H9 (cell line): ENCODE data around the gene DGCR2. TPM values are rescaled to one million over a fixed set of nuclear protein-coding genes. Genes with fewer than 3 reads are reported as not detected.

ENCODE experiments used
- DNase-seq: peaks from one replicate; pipeline ENCODE4 v3.0.0-alpha.2; 2017
- H2AFZ ChIP-seq: one replicate; pipeline ENCODE4 v1.6.1; 2013; ENCODE audit warnings: mild to moderate bottlenecking, low read length, control low read depth, moderate library complexity
- H2AK5ac ChIP-seq: 2 replicates; pipeline ENCODE4 v1.6.1; 2013; ENCODE audit warnings: low read length, control low read depth, mixed read lengths; ENCODE audit not compliant: insufficient read length
- H2BK120ac ChIP-seq: one replicate; pipeline ENCODE4 v1.6.1; 2013; ENCODE audit warnings: low read depth, mild to moderate bottlenecking, low read length, control low read depth, inconsistent platforms; ENCODE audit not compliant: poor library complexity, severe bottlenecking
- H2BK12ac ChIP-seq: 2 replicates; pipeline ENCODE4 v1.6.1; 2013; ENCODE audit warnings: low read length, control low read depth, mixed read lengths, low read depth; ENCODE audit not compliant: insufficient read length
- H2BK15ac ChIP-seq: 2 replicates; pipeline ENCODE4 v1.6.1; 2013; ENCODE audit warnings: low read depth, low read length, control low read depth
- H2BK20ac ChIP-seq: one replicate; pipeline ENCODE4 v1.6.1; 2013; ENCODE audit warnings: low read depth, mild to moderate bottlenecking, low read length, control low read depth, inconsistent platforms; ENCODE audit not compliant: poor library complexity, severe bottlenecking
- H2BK5ac ChIP-seq: 2 replicates; pipeline ENCODE4 v1.6.1; 2013; ENCODE audit warnings: low read length, control low read depth, mixed read lengths; ENCODE audit not compliant: insufficient read length
- H3K14ac ChIP-seq: 2 replicates; pipeline ENCODE4 v1.6.1; 2013; ENCODE audit warnings: low read length, control low read depth; ENCODE audit not compliant: insufficient read depth
- H3K18ac ChIP-seq: 2 replicates; pipeline ENCODE4 v1.6.1; 2013; ENCODE audit warnings: low read depth, mild to moderate bottlenecking, mixed read lengths, low read length, control low read depth; ENCODE audit not compliant: insufficient read length
- H3K23ac ChIP-seq: 2 replicates; pipeline ENCODE4 v1.6.1; 2013; ENCODE audit warnings: low read length, control low read depth, mixed read lengths, low read depth; ENCODE audit not compliant: insufficient read length
- H3K23me2 ChIP-seq: 2 replicates; pipeline ENCODE4 v1.6.1; 2013; ENCODE audit warnings: low read depth, mild to moderate bottlenecking, mixed read lengths, low read length, control low read depth; ENCODE audit not compliant: insufficient read length, poor library complexity, severe bottlenecking
- H3K27ac ChIP-seq: 2 replicates; pipeline ENCODE4 v1.5.1; 2013; ENCODE audit warnings: low read length, control low read depth, mixed read lengths, low read depth; ENCODE audit not compliant: insufficient read length
- H3K27me3 ChIP-seq: 2 replicates; pipeline ENCODE4 v1.6.1; 2013; ENCODE audit warnings: low read length, control low read depth, inconsistent platforms; ENCODE audit not compliant: insufficient read depth
- H3K4ac ChIP-seq: 2 replicates; pipeline ENCODE4 v1.6.1; 2013; ENCODE audit warnings: low read depth, mild to moderate bottlenecking, control low read depth, inconsistent platforms, low read length, moderate library complexity
- H3K4me1 ChIP-seq: 2 replicates; pipeline ENCODE4 v1.6.1; 2013; ENCODE audit warnings: low read length, control low read depth, inconsistent platforms; ENCODE audit not compliant: insufficient read depth
- H3K4me2 ChIP-seq: 2 replicates; pipeline ENCODE4 v1.6.1; 2013; ENCODE audit warnings: low read length, control low read depth, mixed read lengths; ENCODE audit not compliant: insufficient read length, insufficient read depth
- H3K56ac ChIP-seq: 2 replicates; pipeline ENCODE4 v1.6.1; 2013; ENCODE audit warnings: low read depth, mild to moderate bottlenecking, mixed read lengths, low read length, control low read depth; ENCODE audit not compliant: insufficient read length
- H3K79me1 ChIP-seq: 2 replicates; pipeline ENCODE4 v1.6.1; 2013; ENCODE audit warnings: low read depth, mild to moderate bottlenecking, moderate library complexity, low read length, control low read depth, inconsistent platforms; ENCODE audit not compliant: insufficient read depth, poor library complexity, severe bottlenecking
- H3K79me2 ChIP-seq: 2 replicates; pipeline ENCODE4 v1.6.1; 2013; ENCODE audit warnings: low read length, control low read depth, inconsistent platforms; ENCODE audit not compliant: insufficient read depth
- H3K9ac ChIP-seq: 2 replicates; pipeline ENCODE4 v1.6.1; 2013; ENCODE audit warnings: low read length, control low read depth, mixed read lengths; ENCODE audit not compliant: insufficient read length; ENCODE audit errors: extremely low read depth
- H3K9me3 ChIP-seq: one replicate; pipeline ENCODE4 v1.6.1; 2013; ENCODE audit warnings: low read depth, low read length, inconsistent platforms; ENCODE audit not compliant: control insufficient read depth
- H3T11ph ChIP-seq: one replicate; pipeline ENCODE4 v1.6.1; 2013; ENCODE audit warnings: mild to moderate bottlenecking, low read length, control low read depth, inconsistent platforms
- H4K20me1 ChIP-seq: one replicate; pipeline ENCODE4 v1.6.1; 2013; ENCODE audit not compliant: control insufficient read depth, insufficient read length, insufficient read depth
- H4K5ac ChIP-seq: 2 replicates; pipeline ENCODE4 v1.6.1; 2013; ENCODE audit warnings: low read depth, mild to moderate bottlenecking, mixed read lengths, low read length, control low read depth; ENCODE audit not compliant: insufficient read length
- H4K8ac ChIP-seq: replicated peaks from 2 replicates; pipeline ENCODE4 v1.6.1; 2013; ENCODE audit warnings: low read length, control low read depth, mixed read lengths, low read depth; ENCODE audit not compliant: insufficient read length
- H4K91ac ChIP-seq: 2 replicates; pipeline ENCODE4 v1.6.1; 2013; ENCODE audit warnings: low read depth, mild to moderate bottlenecking, moderate library complexity, mixed read lengths, low read length, control low read depth; ENCODE audit not compliant: insufficient read length
- H3K27ac Mint-ChIP-seq, 3 experiments: 2 replicates in 2 of 3; 3 replicates in 1 of 3; pipeline ENCODE4 v1.8.0; 2020 to 2021; ENCODE audit warnings: mixed read lengths in 3 of 3, mild to moderate bottlenecking in 1 of 3, moderate library complexity in 1 of 3
- H3K27me3 Mint-ChIP-seq: 2 replicates; pipeline ENCODE4 v1.8.0; 2021; ENCODE audit warnings: low read depth, mild to moderate bottlenecking, moderate library complexity, mixed read lengths
- H3K36me3 Mint-ChIP-seq, 3 experiments: 2 replicates in 2 of 3; 3 replicates in 1 of 3; pipeline ENCODE4 v1.8.0; 2020 to 2021; ENCODE audit warnings: low read depth in 3 of 3, mixed read lengths in 3 of 3; ENCODE audit not compliant: insufficient read depth in 1 of 3
- H3K4me1 Mint-ChIP-seq, 2 experiments: 2 replicates each; pipeline ENCODE4 v1.8.0; 2020; ENCODE audit warnings: mixed read lengths in 2 of 2
- H3K4me3 Mint-ChIP-seq, 2 experiments: 2 replicates in 1 of 2; 3 replicates in 1 of 2; pipeline ENCODE4 v1.8.0; 2020 to 2021; ENCODE audit warnings: mild to moderate bottlenecking in 2 of 2, mixed read lengths in 2 of 2, moderate library complexity in 1 of 2
- H3K9me3 Mint-ChIP-seq, 2 experiments: 2 replicates in 1 of 2; 3 replicates in 1 of 2; pipeline ENCODE4 v1.8.0; 2020; ENCODE audit warnings: mild to moderate bottlenecking in 2 of 2, mixed read lengths in 2 of 2, moderate library complexity in 1 of 2
- WGBS: extraction: QIAGEN DNeasy Blood & Tissue Kit; methylation state at CpG from one replicate; pipeline ENCODE4 v1.1.7; 2013; ENCODE audit warnings: missing lambda C conversion rate, low lambda C conversion rate, mixed read lengths; ENCODE audit not compliant: insufficient read length; ENCODE audit errors: extremely low coverage; 5-methylcytosine and 5-hydroxymethylcytosine counted together
- total RNA-seq: library from RNA; stranded (reverse); gene quantifications from 2 replicates; pipeline ENCODE4 v1.2.1, GENCODE V29; 2021
- TF ChIP-seq, protein P1 (sequence below): fragments of 200-600 bp; sonication (generic); conservative IDR thresholded peaks from 3 replicates; pipeline ENCODE4 v1.8.0; 2021; ENCODE audit warnings: antibody characterized with exemption, mild to moderate bottlenecking

The DGCR2 gene
- total RNA-seq, 1 experiment from 2014 or later = 47.2 TPM

DNA sequence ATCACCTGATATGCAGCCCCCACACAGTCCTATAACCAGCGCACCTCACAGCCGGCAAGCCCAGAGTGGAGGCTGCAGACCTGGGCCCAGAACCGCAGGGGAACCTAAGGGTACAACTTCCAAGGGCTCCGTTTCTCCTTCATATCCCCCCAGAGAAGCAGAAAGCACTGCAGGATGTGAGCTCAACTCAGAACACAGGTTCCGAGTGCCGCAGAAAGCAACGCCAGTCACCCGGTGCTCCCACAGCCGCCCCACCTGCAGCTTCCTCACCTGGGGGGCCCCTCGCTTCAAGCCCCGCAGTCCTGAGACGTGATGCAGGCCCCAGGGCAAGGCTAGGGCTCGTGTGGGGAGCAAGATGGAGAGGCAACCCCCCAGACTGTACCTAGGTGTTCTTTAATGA is 11.3 kb upstream of the DGCR2 start:
- no peak overlapping the region for H2AK5ac ChIP-seq
- no peak overlapping the region for H4K8ac ChIP-seq
- H4K5ac ChIP-seq = no peak overlapping the region
- no peak overlapping the region for H2BK12ac ChIP-seq
- Mint-ChIP-seq H3K4me3 (no peak overlapping the region), H3K27ac (no peak overlapping the region), H3K27me3 (no peaks in the 10 kb centered on the region; the same call in 1 of the 2 replicates), H3K36me3 (peaks cover 17 to 58% (median 40%) of the 10 kb centered on the region in 3 experiments), H3K9me3 (no peaks in the 10 kb centered on the region), H3K4me1 (no peaks in the 10 kb centered on the region; a peak in 1 of 4 replicates)
- no peak overlapping the region for H3K4me2 ChIP-seq
- no peak overlapping the region for H2BK15ac ChIP-seq
- no peaks in the 10 kb centered on the region for H3K4me1 ChIP-seq
- H2BK20ac ChIP-seq = no peak overlapping the region
- H3K79me2 ChIP-seq = no peaks in the 10 kb centered on the region
- no peak overlapping the region for H3K4ac ChIP-seq
- H3K23me2 ChIP-seq = no peaks in the 10 kb centered on the region
- no peaks in the 10 kb centered on the region for H3K79me1 ChIP-seq
- no peak overlapping the region for H3K18ac ChIP-seq
- H2BK5ac ChIP-seq = no peak overlapping the region
- H3T11ph ChIP-seq = no peak overlapping the region
- no peak overlapping the region for H4K91ac ChIP-seq
- no peak overlapping the region for H3K14ac ChIP-seq
- TF ChIP-seq, protein P1, sequence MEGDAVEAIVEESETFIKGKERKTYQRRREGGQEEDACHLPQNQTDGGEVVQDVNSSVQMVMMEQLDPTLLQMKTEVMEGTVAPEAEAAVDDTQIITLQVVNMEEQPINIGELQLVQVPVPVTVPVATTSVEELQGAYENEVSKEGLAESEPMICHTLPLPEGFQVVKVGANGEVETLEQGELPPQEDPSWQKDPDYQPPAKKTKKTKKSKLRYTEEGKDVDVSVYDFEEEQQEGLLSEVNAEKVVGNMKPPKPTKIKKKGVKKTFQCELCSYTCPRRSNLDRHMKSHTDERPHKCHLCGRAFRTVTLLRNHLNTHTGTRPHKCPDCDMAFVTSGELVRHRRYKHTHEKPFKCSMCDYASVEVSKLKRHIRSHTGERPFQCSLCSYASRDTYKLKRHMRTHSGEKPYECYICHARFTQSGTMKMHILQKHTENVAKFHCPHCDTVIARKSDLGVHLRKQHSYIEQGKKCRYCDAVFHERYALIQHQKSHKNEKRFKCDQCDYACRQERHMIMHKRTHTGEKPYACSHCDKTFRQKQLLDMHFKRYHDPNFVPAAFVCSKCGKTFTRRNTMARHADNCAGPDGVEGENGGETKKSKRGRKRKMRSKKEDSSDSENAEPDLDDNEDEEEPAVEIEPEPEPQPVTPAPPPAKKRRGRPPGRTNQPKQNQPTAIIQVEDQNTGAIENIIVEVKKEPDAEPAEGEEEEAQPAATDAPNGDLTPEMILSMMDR = no peak
- H2AFZ ChIP-seq = no peak overlapping the region
- H3K56ac ChIP-seq = no peak overlapping the region
- no peak for DNase-seq
- no CpG with 5 or more reads among the region's 13 CpGs for WGBS
- H2BK120ac ChIP-seq = no peak overlapping the region
- H3K23ac ChIP-seq = no peak overlapping the region
- no peak overlapping the region for H3K9ac ChIP-seq
- no peak overlapping the region for H3K27ac ChIP-seq
- H3K9me3 ChIP-seq = no peaks in the 10 kb centered on the region
- H3K27me3 ChIP-seq = no peaks in the 10 kb centered on the region
- H4K20me1 ChIP-seq = no peaks in the 10 kb centered on the region
